Tibial nerve (tissue), 3 donors: ENCODE results near the gene PSG7.
"Not testable (repeated sequence)": the region's sequence is repeated elsewhere in the genome, so short reads cannot be mapped to it uniquely, and the experiment has no call there.

Experiments used
- EP300 ChIP-seq, 2 donors: sonication (generic); formaldehyde crosslinking; IDR thresholded peaks; one replicate each; pipeline ENCODE4 v1.6.1; 2017; ENCODE audit warnings: antibody characterized with exemption in 2 of 2, mild to moderate bottlenecking in 1 of 2
- POLR2A ChIP-seq, 2 donors: fragments of 450-650 bp; IDR thresholded peaks; one replicate each; pipeline ENCODE4 v1.6.1; 2017; ENCODE audit warnings: antibody characterized with exemption in 2 of 2, mild to moderate bottlenecking in 2 of 2, moderate library complexity in 2 of 2

DNA sequence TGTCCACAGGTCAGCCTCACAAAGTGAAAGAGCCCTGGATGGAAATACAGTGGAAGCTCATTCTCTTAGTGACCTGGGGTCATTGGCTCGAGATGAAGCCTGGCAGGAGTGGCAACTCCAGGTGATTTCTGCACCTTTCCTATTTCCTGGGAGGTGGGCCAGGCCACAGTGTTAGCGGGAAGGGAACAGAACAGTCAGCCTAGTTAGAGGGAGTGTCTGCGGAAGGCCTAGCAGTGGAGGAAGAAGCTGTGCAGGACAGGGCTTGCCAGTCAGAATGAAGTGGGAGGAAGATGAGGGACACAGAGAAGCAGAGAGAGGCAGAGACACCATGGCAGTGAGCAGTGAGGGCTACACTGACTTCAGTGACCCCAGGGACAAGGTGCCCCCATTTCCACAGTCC is 3.6 kb downstream of the PSG7 start:
- TF ChIP-seq POLR2A, EP300 (IDR thresholded peaks at IDR 0.05): not testable (repeated sequence)
